Measurements from ENCODE around the gene FBN2.

FBN2 gene

GRCh38 chr5:128572930-128573319 lies 34.9 kb upstream of the FBN2 start:
- Histone ChIP-seq H3K4me3 (ENCODE audit: low read depth, low read length) (no peak overlapping the region), H3K27me3 (no peaks in the 10 kb centered on the region; the same call in 1 of the 2 replicates), H3K36me3 (no peaks in the 10 kb centered on the region), H3K4me1 (no peaks in the 10 kb centered on the region), H3K9me3 (no peaks in the 10 kb centered on the region)
- no peak for DNase-seq
- no peak for TF ChIP-seq CTCF (IDR thresholded peaks at IDR 0.05; ENCODE audit: low read depth, low read length)

DNA sequence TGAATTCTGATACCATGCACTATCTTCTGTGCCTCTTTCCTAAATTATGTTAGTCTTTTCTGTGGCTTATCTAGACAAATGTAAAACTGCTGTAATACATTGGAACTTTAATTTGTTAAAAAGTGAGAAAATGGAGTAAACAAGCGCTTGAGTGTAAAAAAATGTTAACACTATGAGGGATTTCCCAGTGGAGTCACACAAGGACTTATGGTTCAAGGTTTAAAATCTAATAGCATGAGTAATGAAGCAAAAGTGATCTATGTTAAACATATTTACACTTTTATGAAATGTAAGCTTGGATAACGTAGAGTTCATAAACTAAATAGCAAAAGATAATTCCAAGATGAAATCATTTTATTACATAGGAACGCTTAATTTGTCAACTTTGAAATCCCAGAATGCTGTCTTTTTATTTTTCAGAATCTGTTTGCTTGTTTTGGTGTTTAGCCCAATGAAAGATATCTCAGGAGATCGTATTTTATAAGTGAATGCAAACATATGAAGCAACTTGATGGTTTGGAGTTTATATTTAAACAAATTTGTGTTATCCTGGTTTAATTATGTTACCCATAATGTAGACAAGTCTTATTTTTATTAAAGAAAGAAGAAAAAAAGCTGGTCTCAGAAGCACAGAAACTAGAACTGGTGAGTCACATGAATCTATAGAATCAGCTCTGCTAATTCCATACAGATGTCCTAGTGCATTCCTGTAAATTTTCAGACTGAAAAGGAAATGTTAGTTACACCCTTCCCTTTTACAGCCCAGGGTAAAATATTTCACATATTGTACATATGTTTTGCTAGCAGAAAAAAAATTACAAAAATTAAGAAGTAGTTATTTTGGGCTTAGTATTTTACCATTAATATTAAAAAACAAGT lies 34.2 kb upstream of the FBN2 start:
- no peak for TF ChIP-seq CTCF (IDR thresholded peaks at IDR 0.05; ENCODE audit: low read depth, low read length)
- H3K27me3 ChIP-seq = no peaks in the 10 kb centered on the region; the same call in 1 of the 2 replicates
- H3K9me3 ChIP-seq = no peaks in the 10 kb centered on the region
- no peak overlapping the region for H3K4me3 ChIP-seq (ENCODE audit: low read depth, low read length)
- H3K4me1 ChIP-seq = no peaks in the 10 kb centered on the region
- H3K36me3 ChIP-seq = no peaks in the 10 kb centered on the region
- DNase-seq = no peak

GRCh38 chr5:128566178-128566577 lies 28.1 kb upstream of the FBN2 start:
- Histone ChIP-seq H3K36me3 (no peaks in the 10 kb centered on the region), H3K9me3 (no peaks in the 10 kb centered on the region), H3K27me3 (no peaks in the 10 kb centered on the region; the same call in 1 of the 2 replicates), H3K4me1 (no peaks in the 10 kb centered on the region), H3K4me3 (ENCODE audit: low read depth, low read length) (no peak overlapping the region)
- no peak for TF ChIP-seq CTCF (IDR thresholded peaks at IDR 0.05; ENCODE audit: low read depth, low read length)
- DNase-seq = no peak

- Histone ChIP-seq H3K36me3 (no peaks in the 10 kb centered on the region), H3K4me1 (no peaks in the 10 kb centered on the region), H3K9me3 (no peaks in the 10 kb centered on the region), H3K27me3 (no peaks in the 10 kb centered on the region), H3K4me3 (ENCODE audit: low read depth, low read length) (no peak overlapping the region)
- DNase-seq = no peak
- TF ChIP-seq CTCF (IDR thresholded peaks at IDR 0.05; ENCODE audit: low read depth, low read length) = no peak
These were observed 21.6 kb upstream of the FBN2 start for GRCh38 chr5:128559300-128560297.

- Histone ChIP-seq H3K4me3 (ENCODE audit: low read depth, low read length) (no peak overlapping the region), H3K4me1 (no peaks in the 10 kb centered on the region), H3K27me3 (no peaks in the 10 kb centered on the region), H3K9me3 (no peaks in the 10 kb centered on the region), H3K36me3 (no peaks in the 10 kb centered on the region)
- no peak for TF ChIP-seq CTCF (IDR thresholded peaks at IDR 0.05; ENCODE audit: low read depth, low read length)
- no peak for DNase-seq
These were observed 15.7 kb upstream of the FBN2 start for GRCh38 chr5:128553747-128554146.

Data from BE2C (cell line).